Activated T-helper 17 cell treated with anti-CD3 and anti-CD28 coated beads, Interleukin-2, amount 50 U/mL, for 72 hours (primary cell): ENCODE measurements around the gene CRADD. TPM values are rescaled to one million over a fixed set of nuclear protein-coding genes. Genes with fewer than 3 reads are reported as not detected.
A peak's percentile ranks its signal among the peaks of the same experiment; 100 is the strongest.
"Not testable (repeated sequence)": the region's sequence is repeated elsewhere in the genome, so short reads cannot be mapped to it uniquely, and the experiment has no call there.

Experiments
- ATAC-seq: fragments of 150-1000 bp; cut with Tn5 transposase; replicated peaks from 2 replicates; pipeline ENCODE4 v1.10.0; 2021; ENCODE audit warnings: mild to moderate bottlenecking, moderate library complexity
- H3K27ac Mint-ChIP-seq: one replicate; pipeline ENCODE4 v1.8.0; 2022; ENCODE audit warnings: mixed read lengths
- H3K27me3 Mint-ChIP-seq: one replicate; pipeline ENCODE4 v1.8.0; 2022; ENCODE audit warnings: mixed read lengths
- H3K36me3 Mint-ChIP-seq: one replicate; pipeline ENCODE4 v1.8.0; 2022; ENCODE audit warnings: low read depth, mild to moderate bottlenecking, mixed read lengths
- H3K4me1 Mint-ChIP-seq: one replicate; pipeline ENCODE4 v1.8.0; 2022; ENCODE audit warnings: mixed read lengths
- H3K4me3 Mint-ChIP-seq: one replicate; pipeline ENCODE4 v1.8.0; 2022; ENCODE audit warnings: mild to moderate bottlenecking, mixed read lengths
- H3K9me3 Mint-ChIP-seq: one replicate; pipeline ENCODE4 v1.8.0; 2022; ENCODE audit warnings: mixed read lengths
- total RNA-seq, 2 donors: library from RNA; stranded (reverse); gene quantifications; one replicate each; pipeline ENCODE4 v1.2.3, GENCODE V29; 2022

CRADD gene
- total RNA-seq, 2 donors from 2014 or later = 21.4 to 23.0 TPM

DNA sequence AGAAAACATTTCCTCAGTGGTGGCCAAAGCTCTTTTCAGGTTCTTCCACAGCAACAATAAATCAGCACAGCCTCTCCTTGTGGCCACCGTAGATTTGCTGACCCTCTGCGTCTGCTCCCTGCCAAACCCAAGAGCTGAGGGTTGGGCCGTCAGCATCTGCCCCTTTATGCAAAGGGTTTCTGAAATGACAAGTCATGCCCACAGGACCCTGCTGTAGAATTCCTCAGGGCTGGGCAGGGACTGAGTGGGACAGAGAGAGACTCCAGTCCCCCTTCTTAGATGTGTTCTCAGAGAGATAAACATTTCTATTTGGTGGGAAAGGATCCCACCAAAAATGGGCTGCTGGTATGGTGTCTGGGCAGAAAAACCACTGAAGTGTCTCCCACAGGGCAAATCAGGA, 238.2 kb downstream of the CRADD start:
- ATAC-seq = no peak
- H3K27me3 Mint-ChIP-seq = no peaks in the 10 kb centered on the region
- H3K27ac Mint-ChIP-seq = no peak overlapping the region
- no peaks in the 10 kb centered on the region for H3K4me1 Mint-ChIP-seq
- H3K36me3 Mint-ChIP-seq = no peaks in the 10 kb centered on the region
- H3K4me3 Mint-ChIP-seq = no peak overlapping the region
- H3K9me3 Mint-ChIP-seq = no peaks in the 10 kb centered on the region

DNA sequence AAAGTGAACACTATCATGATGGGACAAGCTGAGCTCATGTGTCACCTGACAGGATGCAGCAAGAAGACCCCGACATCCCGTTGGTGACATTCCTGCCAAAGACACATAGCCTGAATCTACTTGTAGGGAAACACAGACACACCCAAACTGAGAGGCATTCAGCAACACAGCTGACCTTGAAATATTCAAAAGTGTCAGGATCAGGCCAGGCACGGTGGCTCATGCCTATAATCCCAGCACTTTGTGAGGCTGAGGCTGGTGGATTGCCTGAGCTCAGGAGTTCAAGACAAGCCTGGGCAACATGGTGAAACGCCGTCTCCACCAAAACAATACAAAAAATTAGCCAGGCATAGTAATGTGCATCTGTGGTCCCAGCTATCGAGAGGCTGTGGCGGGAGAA, 239.2 kb downstream of the CRADD start:
- Mint-ChIP-seq H3K27ac (no peak overlapping the region), H3K36me3 (no peaks in the 10 kb centered on the region), H3K27me3 (no peaks in the 10 kb centered on the region), H3K4me1 (no peaks in the 10 kb centered on the region), H3K4me3 (no peak overlapping the region), H3K9me3 (no peaks in the 10 kb centered on the region)
- no peak for ATAC-seq

DNA sequence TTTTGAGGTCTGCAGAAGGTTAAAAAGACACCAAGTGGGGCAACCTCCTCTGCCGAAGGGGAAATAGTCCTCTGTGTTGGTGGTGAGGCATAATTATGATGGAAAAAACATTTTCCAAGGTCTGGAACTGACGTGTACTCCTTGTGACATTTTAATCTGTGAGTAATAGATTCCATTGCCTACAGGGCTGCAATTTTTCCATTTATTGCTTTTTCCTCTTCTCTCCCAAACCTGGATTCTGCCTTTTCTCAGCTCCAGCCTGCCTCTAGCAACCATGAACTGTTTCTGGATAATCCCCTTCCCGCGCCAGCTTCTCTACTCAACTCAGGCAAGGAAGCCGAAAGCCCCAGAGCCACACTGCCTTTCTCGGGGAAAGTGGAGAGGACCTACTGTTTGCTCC, 241.1 kb downstream of the CRADD start:
- H3K27me3 Mint-ChIP-seq = no peaks in the 10 kb centered on the region
- no peak for ATAC-seq
- no peaks in the 10 kb centered on the region for H3K36me3 Mint-ChIP-seq
- H3K9me3 Mint-ChIP-seq = no peaks in the 10 kb centered on the region
- peaks cover 5% of the 10 kb centered on the region for H3K4me1 Mint-ChIP-seq
- no peak overlapping the region for H3K27ac Mint-ChIP-seq
- no peak overlapping the region for H3K4me3 Mint-ChIP-seq

DNA sequence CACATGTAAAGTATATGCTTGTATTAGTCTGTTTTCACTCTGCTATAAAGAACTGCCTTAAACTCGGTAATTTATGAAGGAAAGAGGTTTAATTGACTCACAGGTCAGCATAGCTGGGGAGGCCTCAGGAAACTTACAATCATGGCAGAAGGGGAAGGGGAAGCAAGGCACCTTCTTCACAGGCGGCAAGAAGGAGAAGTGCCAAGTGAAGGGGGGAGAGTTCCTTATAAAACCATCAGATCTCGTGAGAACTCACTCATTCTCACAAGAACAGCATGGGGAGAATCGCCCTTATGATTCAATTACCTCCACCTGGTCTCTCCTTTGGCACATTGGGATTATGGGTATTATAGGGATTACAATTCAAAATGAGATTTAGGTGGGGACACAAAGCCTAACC, 241.7 kb downstream of the CRADD start:
- Mint-ChIP-seq H3K36me3 (no peaks in the 10 kb centered on the region), H3K9me3 (no peaks in the 10 kb centered on the region), H3K4me1 (peaks cover 5% of the 10 kb centered on the region), H3K27ac (no peak overlapping the region), H3K27me3 (no peaks in the 10 kb centered on the region), H3K4me3 (no peak overlapping the region)
- ATAC-seq = no peak

DNA sequence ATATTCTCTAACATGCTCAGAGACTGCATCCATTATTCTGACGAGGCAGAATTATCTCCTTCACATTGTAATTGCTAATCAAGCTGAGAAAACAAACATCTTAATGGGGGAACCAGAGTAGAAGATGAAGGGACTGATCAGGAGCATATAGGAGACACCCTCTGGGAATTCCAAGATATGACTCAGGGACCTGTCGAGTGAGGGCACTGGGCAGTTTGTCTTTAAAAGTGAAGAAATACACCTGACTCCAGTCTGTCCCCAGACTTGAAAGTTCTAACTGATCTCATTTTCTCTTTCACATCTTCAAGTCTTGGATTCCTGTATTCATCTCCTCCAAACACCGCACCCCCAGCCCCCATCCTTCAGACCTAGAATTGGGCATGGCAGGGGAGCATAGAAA, 244.3 kb downstream of the CRADD start:
- H3K9me3 Mint-ChIP-seq = peaks cover 4% of the 10 kb centered on the region
- no peak overlapping the region for H3K4me3 Mint-ChIP-seq
- ATAC-seq = no peak
- no peaks in the 10 kb centered on the region for H3K27me3 Mint-ChIP-seq
- no peak overlapping the region for H3K27ac Mint-ChIP-seq
- peaks cover 9% of the 10 kb centered on the region for H3K4me1 Mint-ChIP-seq
- no peaks in the 10 kb centered on the region for H3K36me3 Mint-ChIP-seq

DNA sequence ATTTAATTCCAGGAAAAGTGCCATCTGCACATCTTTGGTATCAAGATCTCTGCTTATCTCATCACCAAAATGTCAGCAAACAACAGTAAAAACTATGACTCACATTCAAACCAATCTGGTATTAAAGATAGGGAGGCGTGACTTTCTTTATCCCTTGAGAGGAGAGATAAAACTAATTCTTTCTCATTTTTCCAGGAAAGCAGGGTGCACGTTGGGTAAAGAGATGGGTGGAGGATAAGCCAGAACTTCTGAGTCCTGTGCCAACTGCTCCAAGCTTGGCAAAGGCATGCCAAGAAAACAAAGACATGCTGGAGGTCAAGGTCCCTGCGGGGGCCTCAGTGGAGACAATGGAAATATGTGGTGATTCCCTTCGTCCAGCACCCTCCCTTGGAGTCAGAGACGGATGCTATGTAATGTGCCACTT, 245.4 kb downstream of the CRADD start:
- no peaks in the 10 kb centered on the region for H3K36me3 Mint-ChIP-seq
- ATAC-seq = no peak
- no peak overlapping the region for H3K27ac Mint-ChIP-seq
- no peak overlapping the region for H3K4me3 Mint-ChIP-seq
- H3K9me3 Mint-ChIP-seq = peaks cover 4% of the 10 kb centered on the region
- no peaks in the 10 kb centered on the region for H3K27me3 Mint-ChIP-seq
- peaks cover 9% of the 10 kb centered on the region for H3K4me1 Mint-ChIP-seq

DNA sequence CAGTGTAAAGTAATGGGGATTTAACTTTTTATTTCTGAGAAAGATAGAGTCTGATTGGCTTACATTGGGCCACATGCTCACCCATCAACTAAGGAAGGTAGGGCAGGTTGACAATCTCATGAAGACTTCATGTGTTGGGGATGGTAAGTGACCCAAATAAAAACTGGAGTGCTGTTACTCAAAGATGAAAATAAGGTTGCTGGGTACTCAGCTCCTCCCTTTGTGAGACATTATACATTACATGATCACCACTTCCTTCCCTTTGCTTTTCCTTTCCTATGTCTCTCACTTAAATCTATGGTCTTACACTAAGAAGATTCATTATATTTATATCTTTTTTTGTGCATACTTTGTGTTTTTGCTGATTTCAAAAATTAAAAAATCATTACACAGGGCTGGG, 247.2 kb downstream of the CRADD start:
- Mint-ChIP-seq H3K9me3 (peaks cover 9% of the 10 kb centered on the region), H3K27ac (no peak overlapping the region), H3K4me3 (no peak overlapping the region), H3K4me1 (peaks cover 9% of the 10 kb centered on the region), H3K36me3 (no peaks in the 10 kb centered on the region), H3K27me3 (no peaks in the 10 kb centered on the region)
- ATAC-seq = no peak

DNA sequence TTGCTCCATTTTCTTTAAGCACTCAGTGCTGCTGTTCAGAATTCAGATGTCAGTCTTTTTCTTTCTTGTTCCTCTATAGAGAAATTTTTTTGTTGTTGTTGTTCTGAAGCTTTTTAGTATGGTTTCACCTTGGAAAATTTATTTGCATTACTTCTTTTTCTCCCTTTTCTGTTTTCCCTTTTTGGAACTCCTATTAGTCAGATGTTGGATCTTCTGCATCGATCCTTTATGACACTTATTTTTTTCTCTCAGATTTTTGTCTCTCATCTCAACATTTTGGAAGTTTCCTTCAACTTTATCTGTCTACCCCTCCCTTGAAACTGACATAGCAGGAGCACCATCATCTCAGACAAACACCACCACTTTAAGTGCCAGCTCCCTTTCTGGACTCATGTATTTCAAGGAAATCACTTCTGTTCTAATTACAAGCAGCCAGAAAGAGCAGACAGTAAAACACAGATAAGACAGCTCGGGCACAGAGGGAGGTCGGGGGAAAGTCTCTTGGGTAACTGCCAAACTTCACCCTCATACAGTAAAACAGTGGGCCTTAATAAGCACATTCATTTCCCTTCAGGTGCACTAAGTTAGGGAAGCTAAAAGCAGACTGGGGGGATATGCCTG, 248.5 kb downstream of the CRADD start:
- no peaks in the 10 kb centered on the region for H3K36me3 Mint-ChIP-seq
- peaks cover 9% of the 10 kb centered on the region for H3K9me3 Mint-ChIP-seq
- no peaks in the 10 kb centered on the region for H3K27me3 Mint-ChIP-seq

DNA sequence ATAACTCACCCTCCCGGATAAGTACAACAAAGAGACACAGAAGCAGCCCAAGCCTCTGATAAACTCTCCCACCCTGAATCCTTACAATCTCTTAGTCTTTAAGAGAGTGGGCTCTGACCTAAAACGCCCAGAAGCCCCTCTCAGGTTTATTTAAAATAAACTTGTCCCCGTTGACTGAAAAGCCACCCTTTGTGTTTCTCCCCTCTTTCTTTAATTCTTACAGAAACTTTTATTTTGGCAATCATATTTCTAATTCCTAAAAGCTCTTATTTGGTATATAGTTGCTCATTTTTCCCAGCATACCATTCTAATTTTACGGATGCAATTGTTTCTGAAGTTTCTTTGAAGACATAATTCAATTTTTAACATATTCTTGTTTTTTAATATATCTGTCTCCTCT, 249.1 kb downstream of the CRADD start:
- Mint-ChIP-seq H3K9me3 (peaks cover 9% of the 10 kb centered on the region), H3K4me3 (no peak overlapping the region), H3K27ac (no peak overlapping the region), H3K4me1 (peaks cover 9% of the 10 kb centered on the region), H3K36me3 (no peaks in the 10 kb centered on the region), H3K27me3 (no peaks in the 10 kb centered on the region)
- no peak for ATAC-seq

More for the DNA sequence above, 248.5 kb downstream of the CRADD start:
- Mint-ChIP-seq H3K27ac (no peak overlapping the region), H3K4me3 (no peak overlapping the region), H3K4me1 (peaks cover 9% of the 10 kb centered on the region)
- ATAC-seq = no peak

DNA sequence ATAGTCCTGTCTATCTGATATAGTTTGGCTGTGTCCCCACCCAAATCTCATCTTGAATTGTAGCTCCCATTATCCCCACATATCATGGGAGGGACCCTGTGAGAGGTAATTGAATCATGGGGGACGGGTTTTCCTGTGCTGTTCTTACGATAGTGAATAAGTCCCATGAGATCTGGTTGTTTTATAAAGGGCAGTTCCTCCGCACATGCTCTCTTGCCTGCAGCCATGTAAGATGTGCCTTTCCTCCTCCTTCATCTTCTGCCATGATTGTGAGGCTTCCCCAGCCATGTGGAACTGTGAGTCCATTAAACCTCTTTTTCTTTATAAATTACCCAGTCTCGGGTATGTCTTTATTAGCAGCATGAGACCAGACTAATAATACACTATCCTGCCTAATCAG, 251.9 kb downstream of the CRADD start:
- ATAC-seq, H3K27ac Mint-ChIP-seq, H3K27me3 Mint-ChIP-seq, H3K36me3 Mint-ChIP-seq, H3K4me3 Mint-ChIP-seq, H3K4me1 Mint-ChIP-seq, H3K9me3 Mint-ChIP-seq: not testable (repeated sequence)

DNA sequence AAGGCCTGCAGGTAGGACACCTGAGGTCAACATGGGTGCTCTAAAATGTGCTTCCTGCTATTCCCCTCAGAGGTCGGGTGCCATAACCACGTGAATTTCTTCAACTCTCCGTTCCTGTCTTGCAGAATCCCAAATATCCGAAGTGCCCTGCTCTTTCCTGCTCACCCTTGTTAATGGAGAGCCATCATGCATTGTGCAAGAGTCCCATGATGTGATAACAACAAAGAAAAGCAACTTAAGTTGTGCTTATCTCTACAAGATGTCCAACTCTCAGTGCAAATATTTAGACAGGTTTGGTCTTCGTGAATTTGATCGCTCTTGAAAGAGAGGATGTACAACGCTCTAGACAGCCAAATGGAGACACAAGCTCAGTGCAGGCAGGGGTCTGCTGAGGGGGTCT, 260.6 kb downstream of the CRADD start:
- Mint-ChIP-seq H3K4me1 (no peaks in the 10 kb centered on the region), H3K36me3 (no peaks in the 10 kb centered on the region), H3K27me3 (no peaks in the 10 kb centered on the region), H3K4me3 (no peak overlapping the region), H3K9me3 (peaks cover 18% of the 10 kb centered on the region), H3K27ac (no peak overlapping the region)
- ATAC-seq = no peak

DNA sequence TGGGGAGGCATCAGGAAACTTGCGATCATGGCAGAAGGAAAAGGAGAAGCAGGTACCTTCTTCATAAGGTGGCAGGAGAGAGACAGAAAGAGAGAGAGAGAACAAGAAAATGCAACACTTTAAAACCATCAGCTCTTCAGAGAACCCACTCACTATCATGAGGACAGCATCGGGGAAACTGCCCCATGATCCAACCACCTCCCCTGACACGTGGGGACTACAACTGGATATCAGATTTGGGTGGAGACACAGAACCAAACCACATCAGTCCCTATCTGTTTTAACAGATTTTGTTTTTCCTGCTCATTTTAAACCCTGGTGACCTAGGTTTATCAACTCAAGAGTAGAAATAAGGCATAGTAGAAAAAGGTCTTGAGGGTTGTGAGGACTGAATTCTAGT, 261.1 kb downstream of the CRADD start:
- H3K27ac Mint-ChIP-seq = no peak overlapping the region
- H3K4me1 Mint-ChIP-seq = no peaks in the 10 kb centered on the region
- H3K4me3 Mint-ChIP-seq = no peak overlapping the region
- ATAC-seq = no peak
- no peaks in the 10 kb centered on the region for H3K36me3 Mint-ChIP-seq
- no peaks in the 10 kb centered on the region for H3K27me3 Mint-ChIP-seq
- peaks cover 18% of the 10 kb centered on the region for H3K9me3 Mint-ChIP-seq

DNA sequence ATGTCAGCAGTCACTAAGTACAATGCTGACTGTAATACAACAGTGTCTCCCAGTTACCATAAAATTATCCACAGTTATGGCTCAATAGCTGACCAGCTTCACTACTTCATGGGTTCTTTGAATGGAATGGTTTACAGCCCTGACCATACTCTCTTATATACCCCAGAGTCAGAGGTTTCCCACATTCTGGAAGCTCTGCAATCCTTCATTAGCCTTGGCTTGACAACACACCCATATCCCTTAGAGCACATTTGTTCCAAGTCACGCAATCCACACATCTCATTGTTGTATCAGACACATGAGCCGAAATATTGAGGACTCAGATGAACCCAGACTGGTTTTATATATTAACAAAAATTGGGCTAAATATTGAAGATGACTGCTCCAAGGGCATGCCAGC, 261.8 kb downstream of the CRADD start:
- Mint-ChIP-seq H3K36me3 (no peaks in the 10 kb centered on the region), H3K4me3 (no peak overlapping the region), H3K27me3 (no peaks in the 10 kb centered on the region), H3K27ac (no peak overlapping the region), H3K4me1 (no peaks in the 10 kb centered on the region), H3K9me3 (peaks cover 18% of the 10 kb centered on the region)
- no peak for ATAC-seq

DNA sequence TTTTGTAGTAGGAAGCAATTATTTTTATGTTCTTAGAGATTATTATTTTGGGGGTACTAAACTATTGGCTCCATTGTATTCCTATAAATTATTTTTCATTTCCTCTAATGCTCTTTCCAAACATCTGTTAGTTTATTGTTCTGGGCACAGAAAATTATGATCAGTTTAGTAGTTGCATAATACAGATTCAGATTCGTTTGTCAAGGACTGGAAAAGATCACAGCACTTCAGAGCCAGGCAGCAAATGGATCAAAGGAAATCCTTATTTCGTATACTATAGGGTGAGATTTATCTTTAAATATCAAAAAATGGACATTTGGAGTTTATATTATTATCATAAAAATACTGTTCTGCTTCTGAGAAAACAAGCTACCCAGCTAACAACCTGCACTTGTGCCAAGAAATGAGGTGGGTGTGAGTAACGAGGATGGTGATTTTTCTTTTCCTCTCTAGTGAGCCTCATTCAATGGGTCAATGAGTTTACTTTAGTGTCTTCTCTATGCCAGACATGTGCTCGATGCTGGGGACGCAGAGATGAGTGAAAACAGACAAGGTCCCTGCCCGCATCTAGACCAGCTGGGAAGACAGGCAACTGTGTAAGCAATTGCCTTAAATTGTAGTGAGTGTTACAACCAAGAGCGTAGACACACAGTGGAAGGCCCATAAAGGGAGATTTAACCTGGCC, 262.6 kb downstream of the CRADD start:
- Mint-ChIP-seq H3K36me3 (no peaks in the 10 kb centered on the region), H3K27ac (no peak overlapping the region), H3K9me3 (peaks cover 18% of the 10 kb centered on the region), H3K4me3 (no peak overlapping the region), H3K27me3 (no peaks in the 10 kb centered on the region), H3K4me1 (no peaks in the 10 kb centered on the region)
- ATAC-seq = no peak

DNA sequence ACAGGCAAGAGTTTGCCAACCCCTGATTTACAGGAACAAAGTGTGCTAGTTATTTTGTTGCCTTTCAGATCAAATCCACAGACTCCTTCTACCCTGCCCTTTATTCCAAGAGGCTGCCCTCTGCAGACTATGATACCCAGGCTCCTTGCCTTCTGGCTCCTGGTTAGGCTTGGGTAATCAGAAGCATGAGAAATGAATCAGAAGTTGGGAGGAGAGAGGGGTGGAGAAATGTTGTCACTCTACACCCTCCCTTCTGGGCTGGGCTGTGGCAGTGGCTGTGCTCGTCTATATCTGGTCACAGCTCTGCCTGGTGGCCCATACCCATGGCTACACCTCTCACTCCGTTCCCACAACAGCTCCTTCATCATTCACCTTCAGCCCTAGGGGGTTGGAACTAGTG, 266.6 kb downstream of the CRADD start:
- peak; percentile 19 for ATAC-seq
- Mint-ChIP-seq H3K36me3 (no peaks in the 10 kb centered on the region), H3K4me1 (no peaks in the 10 kb centered on the region), H3K27ac (no peak overlapping the region), H3K4me3 (no peak overlapping the region), H3K9me3 (no peaks in the 10 kb centered on the region), H3K27me3 (no peaks in the 10 kb centered on the region)
